HEK293 (cell line): ENCODE results near the gene COQ4.
A peak's percentile ranks its signal among the peaks of the same experiment; 100 is the strongest.

ENCODE experiments used
- CTCF ChIA-PET: fragments of 350-600 bp; formaldehyde crosslinking; extraction: SDS; loops from one replicate; lab custom pipeline; 2021; ENCODE audit warnings: antibody characterized with exemption; lab: Yijun Ruan, JAX
- POLR2A ChIA-PET: fragments of 300-600 bp; formaldehyde crosslinking; extraction: SDS; loops from one replicate; lab custom pipeline; 2020; ENCODE audit warnings: antibody characterized with exemption, inconsistent platforms; lab: Yijun Ruan, JAX
- H3K27ac ChIP-seq: fragments of 200-500 bp; sonication (Bioruptor generic); 2 replicates; pipeline ENCODE4 v1.5.1; 2014; ENCODE audit warnings: low read depth, low read length, control low read depth, inconsistent platforms; ENCODE audit errors: extremely low read depth
- H3K36me3 ChIP-seq, 2 experiments: fragments of 200-500 bp in 1 of 2; sonication (Bioruptor generic) in 1 of 2; 1 replicate in 1 of 2; 2 replicates in 1 of 2; pipeline ENCODE4 v1.5.1; 2014 to 2017; ENCODE audit warnings: inconsistent platforms in 2 of 2, low read length in 2 of 2; ENCODE audit not compliant: control insufficient read depth in 2 of 2, insufficient read depth in 1 of 2
- H3K4me1 ChIP-seq: fragments of 200-500 bp; sonication (Bioruptor generic); 2 replicates; pipeline ENCODE4 v1.5.1; 2014; ENCODE audit warnings: mild to moderate bottlenecking, low read length, inconsistent platforms; ENCODE audit not compliant: control insufficient read depth, insufficient read depth
- H3K4me3 ChIP-seq: 2 replicates; pipeline ENCODE4 v1.5.1; 2011; ENCODE audit warnings: low read depth, mild to moderate bottlenecking, control low read depth, low read length, moderate library complexity
- H3K9me3 ChIP-seq: fragments of 200-500 bp; sonication (Bioruptor generic); 2 replicates; pipeline ENCODE4 v1.5.1; 2014; ENCODE audit warnings: low read depth, low read length, inconsistent platforms; ENCODE audit not compliant: control insufficient read depth, insufficient read depth
- PRDM1 ChIP-seq: fragments of 450-650 bp; formaldehyde crosslinking; IDR thresholded peaks from 2 replicates; pipeline ENCODE4; 2016; ENCODE audit warnings: missing biosample characterization, missing genetic modification characterization
- SCRT2 ChIP-seq: fragments of 450-650 bp; formaldehyde crosslinking; IDR thresholded peaks from 2 replicates; pipeline ENCODE4 v1.5.1; 2016; ENCODE audit warnings: missing biosample characterization, missing genetic modification characterization
- ZNF366 ChIP-seq: fragments of 450-650 bp; formaldehyde crosslinking; conservative IDR thresholded peaks from 2 replicates; pipeline ENCODE4 v1.5.1; 2016; ENCODE audit warnings: missing biosample characterization, missing genetic modification characterization
- ZNF423 ChIP-seq: fragments of 450-650 bp; formaldehyde crosslinking; IDR thresholded peaks from 2 replicates; pipeline ENCODE4 v1.5.1; 2016; ENCODE audit warnings: missing biosample characterization, missing genetic modification characterization
- ZNF707 ChIP-seq: fragments of 450-650 bp; formaldehyde crosslinking; IDR thresholded peaks from 2 replicates; pipeline ENCODE4 v1.5.1; 2016; ENCODE audit warnings: missing biosample characterization, missing genetic modification characterization
- ZSCAN16 ChIP-seq: fragments of 450-650 bp; formaldehyde crosslinking; IDR thresholded peaks from 2 replicates; pipeline ENCODE4 v1.5.1; 2016; ENCODE audit warnings: missing biosample characterization, missing genetic modification characterization
- TF ChIP-seq, protein P1 (sequence below): fragments of 450-650 bp; formaldehyde crosslinking; IDR thresholded peaks from 2 replicates; pipeline ENCODE4 v1.5.1; 2016; ENCODE audit warnings: missing biosample characterization, missing genetic modification characterization
- TF ChIP-seq, protein P2 (sequence below): fragments of 450-650 bp; formaldehyde crosslinking; IDR thresholded peaks from 2 replicates; pipeline ENCODE4 v1.5.1; 2016; ENCODE audit warnings: missing biosample characterization, missing genetic modification characterization
- TF ChIP-seq, protein P3 (sequence below): fragments of 450-650 bp; IDR thresholded peaks from 2 replicates; pipeline ENCODE4 v1.5.1; 2018; ENCODE audit warnings: missing biosample characterization, mild to moderate bottlenecking, missing genetic modification characterization
- TF ChIP-seq, protein P4 (sequence below): sonication (generic); formaldehyde crosslinking; IDR thresholded peaks from 2 replicates; pipeline ENCODE4 v1.8.1; 2022; ENCODE audit warnings: mild to moderate bottlenecking, moderate library complexity, missing genetic modification reagents
- TF ChIP-seq, protein P5 (sequence below): fragments of 450-650 bp; formaldehyde crosslinking; IDR thresholded peaks from 2 replicates; pipeline ENCODE4 v1.5.1; 2017; ENCODE audit warnings: missing biosample characterization, mild to moderate bottlenecking, missing genetic modification characterization, moderate library complexity

COQ4 gene

DNA sequence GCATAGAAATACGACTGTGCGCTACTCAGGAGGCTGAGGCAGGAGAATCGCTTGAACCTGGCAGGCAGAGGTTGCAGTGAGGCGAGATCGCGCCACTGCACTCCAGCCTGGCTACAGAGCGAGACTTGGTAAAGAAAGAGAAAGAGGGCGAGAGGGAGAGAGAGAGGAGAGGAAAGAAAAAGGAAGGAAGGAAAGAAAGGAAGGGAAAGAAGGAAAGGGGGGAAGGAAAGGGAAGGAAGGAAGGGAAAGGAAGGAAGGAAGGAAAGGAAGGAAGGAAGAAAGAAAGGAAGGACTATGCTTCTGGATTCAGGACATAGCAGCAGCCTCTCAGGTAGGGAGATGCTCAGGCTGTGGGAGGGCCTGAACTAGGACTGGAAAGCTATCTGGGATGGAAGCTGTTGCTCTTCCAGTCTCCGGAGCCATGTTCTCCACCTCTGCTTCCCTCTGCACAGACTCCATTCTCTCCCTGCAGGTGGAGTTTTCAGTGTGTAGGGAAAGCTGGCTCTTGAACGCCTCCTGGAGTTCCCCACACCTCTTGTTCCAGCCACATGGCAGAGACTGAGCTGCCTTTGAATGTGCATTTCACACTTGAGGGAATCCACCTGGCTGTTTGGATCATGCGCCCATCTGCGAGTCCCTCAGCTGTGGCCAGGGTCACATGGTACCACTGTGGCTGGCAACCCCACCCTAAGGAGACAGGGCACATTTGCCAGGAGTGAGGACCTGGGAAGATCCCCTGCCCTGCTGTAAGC, 37.4 kb upstream of the COQ4 start:
- POLR2A ChIA-PET, result interaction anchor here (0.7 to 1.6 kb wide), 3 partner anchors 9 to 404 kb away, joined by 5 to 7 read pairs (median 5); partner anchors contain the start of genes GOLGA2 and SWI5
- TF ChIP-seq ZNF366 (tag by site-specific recombination) (peak; percentile 90), PRDM1 (tag by site-specific recombination) (peak; percentile 98)
- TF ChIP-seq, protein P1, sequence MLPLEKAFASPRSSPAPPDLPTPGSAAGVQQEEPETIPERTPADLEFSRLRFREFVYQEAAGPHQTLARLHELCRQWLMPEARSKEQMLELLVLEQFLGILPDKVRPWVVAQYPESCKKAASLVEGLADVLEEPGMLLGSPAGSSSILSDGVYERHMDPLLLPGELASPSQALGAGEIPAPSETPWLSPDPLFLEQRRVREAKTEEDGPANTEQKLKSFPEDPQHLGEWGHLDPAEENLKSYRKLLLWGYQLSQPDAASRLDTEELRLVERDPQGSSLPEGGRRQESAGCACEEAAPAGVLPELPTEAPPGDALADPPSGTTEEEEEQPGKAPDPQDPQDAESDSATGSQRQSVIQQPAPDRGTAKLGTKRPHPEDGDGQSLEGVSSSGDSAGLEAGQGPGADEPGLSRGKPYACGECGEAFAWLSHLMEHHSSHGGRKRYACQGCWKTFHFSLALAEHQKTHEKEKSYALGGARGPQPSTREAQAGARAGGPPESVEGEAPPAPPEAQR (tag by site-specific recombination), result no peak
- Histone ChIP-seq H3K27ac (no peak overlapping the region), H3K4me3 (no peak overlapping the region), H3K36me3 (peaks cover 0 to 39% of the 10 kb centered on the region in 2 experiments; a peak in 1 of 3 replicates), H3K9me3 (no peaks in the 10 kb centered on the region), H3K4me1 (no peaks in the 10 kb centered on the region)
- CTCF ChIA-PET, result interaction anchor here (0.6 to 0.9 kb wide), 4 partner anchors 9 to 216 kb away, joined by 3 to 4 read pairs (median 3); no protein-coding TSS in a partner anchor

DNA sequence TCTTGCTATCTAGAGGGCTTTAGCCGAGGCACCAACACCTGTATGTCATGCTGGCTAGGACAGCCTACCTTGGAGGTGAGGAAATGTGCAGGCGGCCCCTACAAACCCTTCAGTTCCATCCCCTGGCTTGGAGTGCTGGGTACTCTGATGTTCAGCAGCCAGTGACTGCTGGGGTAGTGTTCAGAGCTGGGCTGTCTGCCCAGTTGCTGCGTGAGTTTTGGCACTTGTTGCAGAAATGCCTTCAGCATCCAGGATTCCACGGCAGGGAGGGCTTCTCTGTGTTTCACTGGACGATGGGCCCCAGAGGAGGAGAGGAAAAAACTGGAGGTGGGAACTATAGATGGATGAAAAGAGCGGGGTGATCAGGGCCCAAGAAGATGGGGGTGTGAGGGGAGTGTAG, 36.2 kb upstream of the COQ4 start:
- CTCF ChIA-PET, result interaction anchor here (0.9 kb wide), 1 partner anchor 8 kb away, joined by 5 read pairs; no protein-coding TSS in a partner anchor
- POLR2A ChIA-PET, result interaction anchor here (0.6 to 3.5 kb wide), 6 partner anchors 8 to 888 kb away, joined by 3 to 23 read pairs (median 4); partner anchors contain the start of genes GOLGA2 and SWI5
- Histone ChIP-seq H3K4me3 (no peak overlapping the region), H3K9me3 (no peaks in the 10 kb centered on the region), H3K27ac (no peak overlapping the region), H3K4me1 (no peaks in the 10 kb centered on the region), H3K36me3 (peaks cover 0 to 39% of the 10 kb centered on the region in 2 experiments; a peak in 1 of 3 replicates)
- TF ChIP-seq SCRT2, result peak; percentile 79
- no peak for TF ChIP-seq ZNF707 (tag by site-specific recombination)

DNA sequence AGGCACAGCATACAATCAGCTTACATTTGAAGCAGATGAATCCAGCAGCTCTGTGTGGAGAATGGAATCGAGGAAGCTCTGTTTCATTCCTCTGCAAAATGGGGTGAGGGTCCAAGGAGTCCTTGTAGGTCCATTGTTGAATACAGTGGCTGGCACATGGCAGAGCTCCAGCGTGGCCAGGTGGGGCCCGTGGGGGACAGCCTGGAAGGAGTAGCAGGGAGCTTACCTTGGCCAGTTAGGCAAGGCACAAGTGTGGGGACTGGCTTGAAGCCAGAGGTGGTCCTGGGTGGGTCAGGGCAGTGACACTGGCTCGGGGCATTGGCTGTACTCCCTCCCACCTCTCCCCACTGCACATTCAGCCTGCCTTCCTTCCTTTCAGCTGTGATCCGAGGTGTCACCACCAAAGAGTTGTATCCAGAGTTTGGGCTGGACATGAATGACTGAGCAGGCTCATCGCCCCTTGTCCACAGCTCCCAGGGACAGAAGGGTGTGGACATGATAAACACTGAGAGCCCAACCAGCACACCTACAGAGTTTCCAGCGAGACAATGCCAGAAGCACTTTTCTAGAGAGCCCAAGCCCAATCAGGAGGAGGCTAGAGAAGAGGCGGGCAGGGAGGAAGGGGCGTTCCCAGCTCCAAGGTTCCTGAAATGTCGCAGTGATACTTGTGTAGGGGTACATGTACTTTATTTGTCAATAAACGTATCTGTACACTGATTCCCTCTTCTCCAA, 34.2 kb upstream of the COQ4 start:
- no peak overlapping the region for H3K27ac ChIP-seq
- ChIA-PET CTCF (no interaction called here), POLR2A (interaction anchor here (0.6 to 3.5 kb wide), 2 partner anchors 12 to 205 kb away, joined by 4 to 23 read pairs; partner anchors contain the start of genes GOLGA2 and SWI5)

DNA sequence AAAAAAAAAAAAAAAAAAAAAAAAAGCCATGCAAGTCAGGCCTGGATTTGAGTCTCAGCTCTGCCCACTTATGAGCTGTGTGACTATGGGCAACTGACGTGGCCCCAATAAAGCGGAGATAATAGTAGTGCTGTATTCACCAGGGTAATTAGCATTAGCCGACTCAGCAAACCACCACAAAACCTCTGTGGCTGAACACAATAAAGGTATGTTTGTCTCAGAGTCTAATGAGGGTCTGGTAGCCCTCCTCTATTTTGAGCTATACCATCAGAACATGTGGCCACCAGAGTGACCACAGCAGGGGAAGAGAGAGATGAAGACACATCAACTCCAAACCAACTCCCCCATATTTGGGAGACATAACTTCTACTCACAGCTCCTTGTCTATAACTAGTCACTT, 30.6 kb upstream of the COQ4 start:
- Histone ChIP-seq H3K27ac (no peak overlapping the region), H3K36me3 (peaks cover 0 to 16% of the 10 kb centered on the region in 2 experiments; a peak in 1 of 3 replicates), H3K9me3 (no peaks in the 10 kb centered on the region), H3K4me3 (no peak overlapping the region), H3K4me1 (no peaks in the 10 kb centered on the region)
- CTCF ChIA-PET, result interaction anchor here (0.5 to 4.4 kb wide), 8 partner anchors 29 to 586 kb away, joined by 3 to 26 read pairs (median 4); no protein-coding TSS in a partner anchor
- POLR2A ChIA-PET, result interaction anchor here (0.6 to 0.8 kb wide), 4 partner anchors 14 to 132 kb away, joined by 3 to 10 read pairs (median 5); partner anchors contain the start of gene BBLN
- no peak for TF ChIP-seq ZNF423 (tag by site-specific recombination)
- no peak for TF ChIP-seq ZSCAN16
- TF ChIP-seq, protein P2, sequence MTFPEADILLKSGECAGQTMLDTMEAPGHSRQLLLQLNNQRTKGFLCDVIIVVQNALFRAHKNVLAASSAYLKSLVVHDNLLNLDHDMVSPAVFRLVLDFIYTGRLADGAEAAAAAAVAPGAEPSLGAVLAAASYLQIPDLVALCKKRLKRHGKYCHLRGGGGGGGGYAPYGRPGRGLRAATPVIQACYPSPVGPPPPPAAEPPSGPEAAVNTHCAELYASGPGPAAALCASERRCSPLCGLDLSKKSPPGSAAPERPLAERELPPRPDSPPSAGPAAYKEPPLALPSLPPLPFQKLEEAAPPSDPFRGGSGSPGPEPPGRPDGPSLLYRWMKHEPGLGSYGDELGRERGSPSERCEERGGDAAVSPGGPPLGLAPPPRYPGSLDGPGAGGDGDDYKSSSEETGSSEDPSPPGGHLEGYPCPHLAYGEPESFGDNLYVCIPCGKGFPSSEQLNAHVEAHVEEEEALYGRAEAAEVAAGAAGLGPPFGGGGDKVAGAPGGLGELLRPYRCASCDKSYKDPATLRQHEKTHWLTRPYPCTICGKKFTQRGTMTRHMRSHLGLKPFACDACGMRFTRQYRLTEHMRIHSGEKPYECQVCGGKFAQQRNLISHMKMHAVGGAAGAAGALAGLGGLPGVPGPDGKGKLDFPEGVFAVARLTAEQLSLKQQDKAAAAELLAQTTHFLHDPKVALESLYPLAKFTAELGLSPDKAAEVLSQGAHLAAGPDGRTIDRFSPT (tag by site-specific recombination), result no peak
- TF ChIP-seq, protein P3, sequence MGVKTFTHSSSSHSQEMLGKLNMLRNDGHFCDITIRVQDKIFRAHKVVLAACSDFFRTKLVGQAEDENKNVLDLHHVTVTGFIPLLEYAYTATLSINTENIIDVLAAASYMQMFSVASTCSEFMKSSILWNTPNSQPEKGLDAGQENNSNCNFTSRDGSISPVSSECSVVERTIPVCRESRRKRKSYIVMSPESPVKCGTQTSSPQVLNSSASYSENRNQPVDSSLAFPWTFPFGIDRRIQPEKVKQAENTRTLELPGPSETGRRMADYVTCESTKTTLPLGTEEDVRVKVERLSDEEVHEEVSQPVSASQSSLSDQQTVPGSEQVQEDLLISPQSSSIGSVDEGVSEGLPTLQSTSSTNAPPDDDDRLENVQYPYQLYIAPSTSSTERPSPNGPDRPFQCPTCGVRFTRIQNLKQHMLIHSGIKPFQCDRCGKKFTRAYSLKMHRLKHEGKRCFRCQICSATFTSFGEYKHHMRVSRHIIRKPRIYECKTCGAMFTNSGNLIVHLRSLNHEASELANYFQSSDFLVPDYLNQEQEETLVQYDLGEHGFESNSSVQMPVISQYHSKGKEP (tag by site-specific recombination), result no peak
- TF ChIP-seq, protein P4, sequence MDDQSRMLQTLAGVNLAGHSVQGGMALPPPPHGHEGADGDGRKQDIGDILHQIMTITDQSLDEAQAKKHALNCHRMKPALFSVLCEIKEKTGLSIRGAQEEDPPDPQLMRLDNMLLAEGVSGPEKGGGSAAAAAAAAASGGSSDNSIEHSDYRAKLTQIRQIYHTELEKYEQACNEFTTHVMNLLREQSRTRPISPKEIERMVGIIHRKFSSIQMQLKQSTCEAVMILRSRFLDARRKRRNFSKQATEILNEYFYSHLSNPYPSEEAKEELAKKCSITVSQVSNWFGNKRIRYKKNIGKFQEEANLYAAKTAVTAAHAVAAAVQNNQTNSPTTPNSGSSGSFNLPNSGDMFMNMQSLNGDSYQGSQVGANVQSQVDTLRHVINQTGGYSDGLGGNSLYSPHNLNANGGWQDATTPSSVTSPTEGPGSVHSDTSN (CRISPR knock-in tag), result no peak

More for the DNA sequence above, 34.2 kb upstream of the COQ4 start:
- no peak overlapping the region for H3K4me3 ChIP-seq
- peaks cover 0 to 39% of the 10 kb centered on the region in 2 experiments; a peak in 1 of 3 replicates for H3K36me3 ChIP-seq
- no peaks in the 10 kb centered on the region for H3K9me3 ChIP-seq
- TF ChIP-seq, protein P5, sequence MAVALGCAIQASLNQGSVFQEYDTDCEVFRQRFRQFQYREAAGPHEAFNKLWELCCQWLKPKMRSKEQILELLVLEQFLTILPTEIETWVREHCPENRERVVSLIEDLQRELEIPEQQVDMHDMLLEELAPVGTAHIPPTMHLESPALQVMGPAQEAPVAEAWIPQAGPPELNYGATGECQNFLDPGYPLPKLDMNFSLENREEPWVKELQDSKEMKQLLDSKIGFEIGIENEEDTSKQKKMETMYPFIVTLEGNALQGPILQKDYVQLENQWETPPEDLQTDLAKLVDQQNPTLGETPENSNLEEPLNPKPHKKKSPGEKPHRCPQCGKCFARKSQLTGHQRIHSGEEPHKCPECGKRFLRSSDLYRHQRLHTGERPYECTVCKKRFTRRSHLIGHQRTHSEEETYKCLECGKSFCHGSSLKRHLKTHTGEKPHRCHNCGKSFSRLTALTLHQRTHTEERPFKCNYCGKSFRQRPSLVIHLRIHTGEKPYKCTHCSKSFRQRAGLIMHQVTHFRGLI (tag by site-specific recombination), result peak; percentile 58; the same call in 1 of the 2 replicates
- TF ChIP-seq ZNF366 (tag by site-specific recombination), result no peak
- no peaks in the 10 kb centered on the region for H3K4me1 ChIP-seq
